Measurements from ENCODE around the gene RNPC3. TPM values are rescaled to one million over a fixed set of nuclear protein-coding genes. Genes with fewer than 3 reads are reported as not detected.
"Not testable (repeated sequence)": the region's sequence is repeated elsewhere in the genome, so short reads cannot be mapped to it uniquely, and the experiment has no call there.

Gene RNPC3
- total and polyA plus RNA-seq, 4 donors, result 24.6 to 42.7 (median 30.9) TPM

GRCh38 chr1:103576784-103577183, 51.3 kb downstream of the RNPC3 start:
- H3K9me3 ChIP-seq (ENCODE audit: control insufficient read depth, insufficient read depth, low read length); DNase-seq (ENCODE audit: low read depth in 4 of 6, low spot score in 6 of 6); H3K36me3 ChIP-seq (ENCODE audit: control insufficient read depth, insufficient read depth, low read length); H3K4me3 ChIP-seq (ENCODE audit: low read depth, low read length); H3K4me1 ChIP-seq (ENCODE audit: control insufficient read depth, insufficient read depth, low read length); H3K27me3 ChIP-seq (ENCODE audit: control insufficient read depth, insufficient read depth, low read length); H3K27ac ChIP-seq (ENCODE audit: low read depth, low read length): not testable (repeated sequence)
- WGBS (ENCODE audit: insufficient coverage), result 100% methylated on average over 2 of the region's 5 CpGs

- Histone ChIP-seq H3K4me1 (ENCODE audit: control insufficient read depth, insufficient read depth, low read length) (no peaks in the 10 kb centered on the region), H3K36me3 (ENCODE audit: control insufficient read depth, insufficient read depth, low read length) (no peaks in the 10 kb centered on the region), H3K27me3 (ENCODE audit: control insufficient read depth, insufficient read depth, low read length) (no peaks in the 10 kb centered on the region), H3K9me3 (ENCODE audit: control insufficient read depth, insufficient read depth, low read length) (peaks cover 1% of the 10 kb centered on the region), H3K27ac (ENCODE audit: low read depth, low read length) (no peak overlapping the region), H3K4me3 (ENCODE audit: low read depth, low read length) (no peak overlapping the region)
- no CpG with 5 or more reads among the region's 1 CpG for WGBS (ENCODE audit: insufficient coverage)
- DNase-seq (ENCODE audit: low read depth in 4 of 6, low spot score in 6 of 6), result no peak
Observed at GRCh38 chr1:103582464-103582863, 57.0 kb downstream of the RNPC3 start.

GRCh38 chr1:103583887-103584286, 58.4 kb downstream of the RNPC3 start:
- Histone ChIP-seq H3K36me3 (ENCODE audit: control insufficient read depth, insufficient read depth, low read length) (no peaks in the 10 kb centered on the region), H3K4me1 (ENCODE audit: control insufficient read depth, insufficient read depth, low read length) (no peaks in the 10 kb centered on the region), H3K4me3 (ENCODE audit: low read depth, low read length) (no peak overlapping the region), H3K27me3 (ENCODE audit: control insufficient read depth, insufficient read depth, low read length) (no peaks in the 10 kb centered on the region), H3K27ac (ENCODE audit: low read depth, low read length) (no peak overlapping the region), H3K9me3 (ENCODE audit: control insufficient read depth, insufficient read depth, low read length) (peaks cover 7% of the 10 kb centered on the region)
- DNase-seq (ENCODE audit: low read depth in 4 of 6, low spot score in 6 of 6), result no peak
- WGBS (ENCODE audit: insufficient coverage), result no CpG with 5 or more reads among the region's 3 CpGs

GRCh38 chr1:103584537-103584936, 59.0 kb downstream of the RNPC3 start:
- WGBS (ENCODE audit: insufficient coverage), result no CpG with 5 or more reads among the region's 2 CpGs

GRCh38 chr1:103602740-103603139, 77.2 kb downstream of the RNPC3 start:
- H3K4me3 ChIP-seq (ENCODE audit: low read depth, low read length); H3K27ac ChIP-seq (ENCODE audit: low read depth, low read length); H3K27me3 ChIP-seq (ENCODE audit: control insufficient read depth, insufficient read depth, low read length); H3K9me3 ChIP-seq (ENCODE audit: control insufficient read depth, insufficient read depth, low read length); H3K4me1 ChIP-seq (ENCODE audit: control insufficient read depth, insufficient read depth, low read length); H3K36me3 ChIP-seq (ENCODE audit: control insufficient read depth, insufficient read depth, low read length); DNase-seq (ENCODE audit: low read depth in 4 of 6, low spot score in 6 of 6): not testable (repeated sequence)
- no CpG with 5 or more reads among the region's 3 CpGs for WGBS (ENCODE audit: insufficient coverage)

More at GRCh38 chr1:103584537-103584936, 59.0 kb downstream of the RNPC3 start:
- Histone ChIP-seq H3K27ac (ENCODE audit: low read depth, low read length) (no peak overlapping the region), H3K9me3 (ENCODE audit: control insufficient read depth, insufficient read depth, low read length) (peaks cover 7% of the 10 kb centered on the region), H3K4me1 (ENCODE audit: control insufficient read depth, insufficient read depth, low read length) (no peaks in the 10 kb centered on the region), H3K36me3 (ENCODE audit: control insufficient read depth, insufficient read depth, low read length) (no peaks in the 10 kb centered on the region), H3K4me3 (ENCODE audit: low read depth, low read length) (no peak overlapping the region), H3K27me3 (ENCODE audit: control insufficient read depth, insufficient read depth, low read length) (no peaks in the 10 kb centered on the region)
- DNase-seq (ENCODE audit: low read depth in 4 of 6, low spot score in 6 of 6), result no peak

Other genes with a start within 250 kb of the RNPC3 start
- 10 to 100 TPM; 40.0 to 62.1 TPM for gene AMY2B, start 45.9 kb downstream of the RNPC3 start, total RNA-seq
- 10 to 100 TPM; 21.3 to 31.7 TPM for gene AMY2B, start 45.9 kb downstream of the RNPC3 start, polyA plus RNA-seq (ENCODE audit: insufficient read length in 2 of 2)
- gene AMY2A, start 91.7 kb downstream of the RNPC3 start, total RNA-seq, result under 1 TPM in 1 of 2 donors, not detected in 1; 0.69 TPM
- under 1 TPM in 1 of 2 donors, not detected in 1; 0.93 TPM for gene AMY2A, start 91.7 kb downstream of the RNPC3 start, polyA plus RNA-seq (ENCODE audit: insufficient read length in 2 of 2)
- gene AMY1A, start 130.1 kb downstream of the RNPC3 start, total RNA-seq, result not detected
- not detected for gene AMY1A, start 130.1 kb downstream of the RNPC3 start, polyA plus RNA-seq (ENCODE audit: insufficient read length in 2 of 2)
- not detected for gene AMY1B, start 170.5 kb downstream of the RNPC3 start, total RNA-seq
- under 1 TPM in 1 of 2 donors, not detected in 1; 0.18 TPM for gene AMY1B, start 170.5 kb downstream of the RNPC3 start, polyA plus RNA-seq (ENCODE audit: insufficient read length in 2 of 2)
- not detected for gene AMY1C, start 224.2 kb downstream of the RNPC3 start, total RNA-seq
- not detected for gene AMY1C, start 224.2 kb downstream of the RNPC3 start, polyA plus RNA-seq (ENCODE audit: insufficient read length in 2 of 2)